ENCODE measurements around the gene CCDC47. TPM values are rescaled to one million over a fixed set of nuclear protein-coding genes. Genes with fewer than 3 reads are reported as not detected.

CCDC47 gene
- total and polyA plus RNA-seq, 4 donors, result 27.9 to 65.8 (median 49.0) TPM

GRCh38 chr17:63774141-63774968 is 958 bp upstream of the CCDC47 start, which contains the start of gene DDX42:
Gene DDX42 (plus strand): TSS chr17:63774170. CDS start chr17:63787050, 12,880 bp downstream.
- DNase-seq, result peak; percentile 93 to 97
- Histone ChIP-seq H3K4me3 (ENCODE audit: low read length in 2 of 2) (peak within 1 kb of the TSS; percentile 64 to 71), H3K36me3 (ENCODE audit: control insufficient read depth in 1 of 2, insufficient read depth in 2 of 2, low read length in 1 of 2) (no peaks in the 10 kb centered on the region), H3K4me1 (ENCODE audit: control insufficient read depth in 1 of 2, insufficient read depth in 2 of 2, low read length in 2 of 2) (peaks cover 0 to 3% of the 10 kb centered on the region in 2 donors), H3K27ac (ENCODE audit: low read depth in 1 of 2, low read length in 2 of 2) (peak within 1 kb of the TSS; percentile 81 to 93), H3K27me3 (ENCODE audit: control insufficient read depth in 1 of 2, insufficient read depth in 2 of 2, low read length in 1 of 2) (no peaks in the 10 kb centered on the region), H3K9me3 (ENCODE audit: control insufficient read depth, low read length) (no peaks in the 10 kb centered on the region)
- intact Hi-C loops (cut with DNase I), result loop anchor here in 1 of 2 donors (5.0 kb wide), 1 partner anchor 68 kb away; the partner anchor contains the start of gene SMARCD2
- peak; percentile 26 for ATAC-seq (ENCODE audit: low FRiP score)
- 0 to 1% methylated on average over 35 to 67 of the region's 67 CpGs for WGBS, 2 donors

GRCh38 chr17:63772801-63773271 is 561 bp downstream of the CCDC47 start:
- DNase-seq (no peak), ATAC-seq (ENCODE audit: low FRiP score) (no peak)
- Histone ChIP-seq H3K9me3 (ENCODE audit: control insufficient read depth, low read length) (no peaks in the 10 kb centered on the region), H3K27me3 (ENCODE audit: control insufficient read depth in 1 of 2, insufficient read depth in 2 of 2, low read length in 1 of 2) (no peaks in the 10 kb centered on the region), H3K4me1 (ENCODE audit: control insufficient read depth in 1 of 2, insufficient read depth in 2 of 2, low read length in 2 of 2) (peaks cover 0 to 3% of the 10 kb centered on the region in 2 donors), H3K36me3 (ENCODE audit: control insufficient read depth in 1 of 2, insufficient read depth in 2 of 2, low read length in 1 of 2) (no peaks in the 10 kb centered on the region), H3K27ac (ENCODE audit: low read depth in 1 of 2, low read length in 2 of 2) (peak overlapping the region; percentile 81 to 93), H3K4me3 (ENCODE audit: low read length in 2 of 2) (peak overlapping the region; percentile 64 to 71)
- intact Hi-C loops (cut with DNase I), result loop anchor here in 1 of 2 donors (2.0 to 5.0 kb wide), 3 partner anchors 30 to 69 kb away; partner anchors contain the start of genes FTSJ3, PSMC5 and SMARCD2
- 3% methylated on average over 7 of the region's 7 CpGs for WGBS, 2 donors

- Histone ChIP-seq H3K36me3 (ENCODE audit: control insufficient read depth in 1 of 2, insufficient read depth in 2 of 2, low read length in 1 of 2) (no peaks in the 10 kb centered on the region), H3K27ac (ENCODE audit: low read depth in 1 of 2, low read length in 2 of 2) (no peak overlapping the region), H3K9me3 (ENCODE audit: control insufficient read depth, low read length) (no peaks in the 10 kb centered on the region), H3K27me3 (ENCODE audit: control insufficient read depth in 1 of 2, insufficient read depth in 2 of 2, low read length in 1 of 2) (no peaks in the 10 kb centered on the region), H3K4me1 (ENCODE audit: control insufficient read depth in 1 of 2, insufficient read depth in 2 of 2, low read length in 2 of 2) (no peaks in the 10 kb centered on the region), H3K4me3 (ENCODE audit: low read length in 2 of 2) (no peak overlapping the region)
- ATAC-seq (ENCODE audit: low FRiP score) (no peak), DNase-seq (no peak)
- 79 to 84% methylated on average over 7 of the region's 7 CpGs for WGBS, 2 donors
- intact Hi-C loops (cut with DNase I), result no loop called here
These were observed 5.0 kb downstream of the CCDC47 start for GRCh38 chr17:63768433-63768832.

- H3K4me3 ChIP-seq (ENCODE audit: low read length in 2 of 2), result no peak overlapping the region
- H3K36me3 ChIP-seq (ENCODE audit: control insufficient read depth in 1 of 2, insufficient read depth in 2 of 2, low read length in 1 of 2), result peaks cover 0 to 6% of the 10 kb centered on the region in 2 donors
- no peaks in the 10 kb centered on the region for H3K27me3 ChIP-seq (ENCODE audit: control insufficient read depth in 1 of 2, insufficient read depth in 2 of 2, low read length in 1 of 2)
- H3K4me1 ChIP-seq (ENCODE audit: control insufficient read depth in 1 of 2, insufficient read depth in 2 of 2, low read length in 2 of 2), result no peaks in the 10 kb centered on the region
- no peak overlapping the region for H3K27ac ChIP-seq (ENCODE audit: low read depth in 1 of 2, low read length in 2 of 2)
- H3K9me3 ChIP-seq (ENCODE audit: control insufficient read depth, low read length), result no peaks in the 10 kb centered on the region
- DNase-seq (no peak), ATAC-seq (ENCODE audit: low FRiP score) (no peak)
- intact Hi-C loops (cut with DNase I), result no loop called here
These were observed 6.6 kb downstream of the CCDC47 start for GRCh38 chr17:63766754-63767153.

- intact Hi-C loops (cut with DNase I), result no loop called here
- Histone ChIP-seq H3K36me3 (ENCODE audit: control insufficient read depth in 1 of 2, insufficient read depth in 2 of 2, low read length in 1 of 2) (peaks cover 5 to 6% of the 10 kb centered on the region in 2 donors), H3K4me1 (ENCODE audit: control insufficient read depth in 1 of 2, insufficient read depth in 2 of 2, low read length in 2 of 2) (no peaks in the 10 kb centered on the region), H3K9me3 (ENCODE audit: control insufficient read depth, low read length) (no peaks in the 10 kb centered on the region), H3K27me3 (ENCODE audit: control insufficient read depth in 1 of 2, insufficient read depth in 2 of 2, low read length in 1 of 2) (no peaks in the 10 kb centered on the region), H3K4me3 (ENCODE audit: low read length in 2 of 2) (no peak overlapping the region), H3K27ac (ENCODE audit: low read depth in 1 of 2, low read length in 2 of 2) (no peak overlapping the region)
- 68 to 79% methylated on average over 4 of the region's 4 CpGs for WGBS, 2 donors
- ATAC-seq (ENCODE audit: low FRiP score) (no peak), DNase-seq (no peak)
These were observed 8.7 kb downstream of the CCDC47 start for GRCh38 chr17:63764716-63765115.

- WGBS, 2 donors, result 78 to 79% methylated on average over 5 of the region's 5 CpGs
- no peaks in the 10 kb centered on the region for H3K27me3 ChIP-seq (ENCODE audit: control insufficient read depth in 1 of 2, insufficient read depth in 2 of 2, low read length in 1 of 2)
- no peak overlapping the region for H3K4me3 ChIP-seq (ENCODE audit: low read length in 2 of 2)
- intact Hi-C loops (cut with DNase I), result no loop called here
- peaks cover 5 to 6% of the 10 kb centered on the region in 2 donors for H3K36me3 ChIP-seq (ENCODE audit: control insufficient read depth in 1 of 2, insufficient read depth in 2 of 2, low read length in 1 of 2)
- no peaks in the 10 kb centered on the region for H3K9me3 ChIP-seq (ENCODE audit: control insufficient read depth, low read length)
- H3K4me1 ChIP-seq (ENCODE audit: control insufficient read depth in 1 of 2, insufficient read depth in 2 of 2, low read length in 2 of 2), result no peaks in the 10 kb centered on the region
- no peak overlapping the region for H3K27ac ChIP-seq (ENCODE audit: low read depth in 1 of 2, low read length in 2 of 2)
- ATAC-seq (ENCODE audit: low FRiP score) (no peak), DNase-seq (no peak)
These were observed 11.0 kb downstream of the CCDC47 start for GRCh38 chr17:63762161-63763078.

- Histone ChIP-seq H3K4me1 (ENCODE audit: control insufficient read depth in 1 of 2, insufficient read depth in 2 of 2, low read length in 2 of 2) (no peaks in the 10 kb centered on the region), H3K27me3 (ENCODE audit: control insufficient read depth in 1 of 2, insufficient read depth in 2 of 2, low read length in 1 of 2) (no peaks in the 10 kb centered on the region), H3K4me3 (ENCODE audit: low read length in 2 of 2) (no peak overlapping the region), H3K9me3 (ENCODE audit: control insufficient read depth, low read length) (no peaks in the 10 kb centered on the region), H3K27ac (ENCODE audit: low read depth in 1 of 2, low read length in 2 of 2) (no peak overlapping the region), H3K36me3 (ENCODE audit: control insufficient read depth in 1 of 2, insufficient read depth in 2 of 2, low read length in 1 of 2) (peaks cover 7 to 13% of the 10 kb centered on the region in 2 donors)
- DNase-seq, result no peak
- intact Hi-C loops (cut with DNase I), result no loop called here
- WGBS, 2 donors, result 93 to 94% methylated on average over 9 to 10 of the region's 10 CpGs
- no peak for ATAC-seq (ENCODE audit: low FRiP score)
These were observed 12.4 kb downstream of the CCDC47 start for GRCh38 chr17:63760771-63761539.

- WGBS, 2 donors, result 67 to 73% methylated on average over 2 of the region's 2 CpGs
- intact Hi-C loops (cut with DNase I), result no loop called here
- ATAC-seq (ENCODE audit: low FRiP score), result no peak
- peaks cover 11 to 17% of the 10 kb centered on the region in 2 donors for H3K36me3 ChIP-seq (ENCODE audit: control insufficient read depth in 1 of 2, insufficient read depth in 2 of 2, low read length in 1 of 2)
- H3K27ac ChIP-seq (ENCODE audit: low read depth in 1 of 2, low read length in 2 of 2), result no peak overlapping the region
- H3K27me3 ChIP-seq (ENCODE audit: control insufficient read depth in 1 of 2, insufficient read depth in 2 of 2, low read length in 1 of 2), result no peaks in the 10 kb centered on the region
- DNase-seq, result no peak
- H3K4me1 ChIP-seq (ENCODE audit: control insufficient read depth in 1 of 2, insufficient read depth in 2 of 2, low read length in 2 of 2), result no peaks in the 10 kb centered on the region
- no peaks in the 10 kb centered on the region for H3K9me3 ChIP-seq (ENCODE audit: control insufficient read depth, low read length)
- no peak overlapping the region for H3K4me3 ChIP-seq (ENCODE audit: low read length in 2 of 2)
These were observed 15.0 kb downstream of the CCDC47 start for GRCh38 chr17:63758428-63758827.
